ENCODE measurements around the gene LILRB3. TPM values are rescaled to one million over a fixed set of nuclear protein-coding genes. Genes with fewer than 3 reads are reported as not detected.
"Not testable (repeated sequence)": the region's sequence is repeated elsewhere in the genome, so short reads cannot be mapped to it uniquely, and the experiment has no call there.

The LILRB3 gene
- total RNA-seq, result under 1 TPM in 1 of 2 donors, not detected in 1; 0.37 TPM

- not testable (repeated sequence) for DNase-seq (ENCODE audit: low spot score in 2 of 2); H3K36me3 Mint-ChIP-seq; H3K9me3 Mint-ChIP-seq
- ATAC-seq, result peak in 1 of 2 donors; percentile 10
- peak within 1 kb of the TSS in 1 of 2 donors; percentile 63 for H3K27ac Mint-ChIP-seq
Measured at GRCh38 chr19:54222474-54223276, at the start of gene LILRB3. TSS of gene LILRB3 (minus strand) at chr19:54223007. CDS start at chr19:54222976, 31 bp downstream.

GRCh38 chr19:54272181-54272580, 49.4 kb upstream of the LILRB3 start:
- H3K9me3 Mint-ChIP-seq; H3K27ac Mint-ChIP-seq; ATAC-seq; H3K36me3 Mint-ChIP-seq; DNase-seq (ENCODE audit: low spot score in 2 of 2): not testable (repeated sequence)

GRCh38 chr19:54271587-54271986, 48.8 kb upstream of the LILRB3 start:
- ATAC-seq; DNase-seq (ENCODE audit: low spot score in 2 of 2); H3K9me3 Mint-ChIP-seq; H3K27ac Mint-ChIP-seq; H3K36me3 Mint-ChIP-seq: not testable (repeated sequence)

GRCh38 chr19:54271106-54271505, 48.3 kb upstream of the LILRB3 start:
- Mint-ChIP-seq H3K36me3 (no peaks in the 10 kb centered on the region), H3K27ac (no peak overlapping the region), H3K9me3 (no peaks in the 10 kb centered on the region)
- DNase-seq (ENCODE audit: low spot score in 2 of 2), result no peak
- ATAC-seq, result no peak

- Mint-ChIP-seq H3K36me3 (no peaks in the 10 kb centered on the region), H3K27ac (no peak overlapping the region), H3K9me3 (no peaks in the 10 kb centered on the region)
- ATAC-seq, result no peak
- DNase-seq (ENCODE audit: low spot score in 2 of 2), result no peak
Measured at GRCh38 chr19:54268936-54269335, 46.1 kb upstream of the LILRB3 start.

- H3K9me3 Mint-ChIP-seq, result no peaks in the 10 kb centered on the region
- DNase-seq (ENCODE audit: low spot score in 2 of 2) (peak in 1 of 2 donors; percentile 74), ATAC-seq (peak; percentile 78 to 79)
- H3K27ac Mint-ChIP-seq, result no peak overlapping the region
- no peaks in the 10 kb centered on the region for H3K36me3 Mint-ChIP-seq
Measured at GRCh38 chr19:54266133-54266532, 43.3 kb upstream of the LILRB3 start.

- Mint-ChIP-seq H3K36me3 (no peaks in the 10 kb centered on the region), H3K9me3 (no peaks in the 10 kb centered on the region), H3K27ac (no peak overlapping the region)
- DNase-seq (ENCODE audit: low spot score in 2 of 2), result no peak
- no peak for ATAC-seq
Measured at GRCh38 chr19:54262470-54262869, 39.7 kb upstream of the LILRB3 start.

- Mint-ChIP-seq H3K27ac (no peak overlapping the region), H3K36me3 (no peaks in the 10 kb centered on the region), H3K9me3 (no peaks in the 10 kb centered on the region)
- no peak for ATAC-seq
- DNase-seq (ENCODE audit: low spot score in 2 of 2), result peak in 1 of 2 donors; percentile 11
Measured at GRCh38 chr19:54262066-54262465, 39.3 kb upstream of the LILRB3 start.

GRCh38 chr19:54257116-54257480, 34.3 kb upstream of the LILRB3 start, which contains the start of gene LILRB5:
TSS of gene LILRB5 (minus strand) at chr19:54257273. CDS start at chr19:54257193, 80 bp downstream.
- DNase-seq (ENCODE audit: low spot score in 2 of 2), result no peak
- no peak for ATAC-seq
- H3K9me3 Mint-ChIP-seq, result no peaks in the 10 kb centered on the region
- no peaks in the 10 kb centered on the region for H3K36me3 Mint-ChIP-seq
- no peak within 1 kb of the TSS for H3K27ac Mint-ChIP-seq

- DNase-seq (ENCODE audit: low spot score in 2 of 2), result no peak
- Mint-ChIP-seq H3K36me3 (no peaks in the 10 kb centered on the region), H3K27ac (no peak overlapping the region), H3K9me3 (no peaks in the 10 kb centered on the region)
- no peak for ATAC-seq
Measured at GRCh38 chr19:54256250-54257115, 33.7 kb upstream of the LILRB3 start.

GRCh38 chr19:54255105-54255775, 32.4 kb upstream of the LILRB3 start:
- DNase-seq (ENCODE audit: low spot score in 2 of 2) (no peak), ATAC-seq (no peak)

GRCh38 chr19:54254195-54254906, 31.5 kb upstream of the LILRB3 start:
- H3K36me3 Mint-ChIP-seq, result no peaks in the 10 kb centered on the region
- H3K9me3 Mint-ChIP-seq, result no peaks in the 10 kb centered on the region
- no peak for DNase-seq (ENCODE audit: low spot score in 2 of 2)
- no peak for ATAC-seq
- no peak overlapping the region for H3K27ac Mint-ChIP-seq

More at GRCh38 chr19:54255105-54255775, 32.4 kb upstream of the LILRB3 start:
- Mint-ChIP-seq H3K27ac (no peak overlapping the region), H3K9me3 (no peaks in the 10 kb centered on the region), H3K36me3 (no peaks in the 10 kb centered on the region)

- ATAC-seq, result no peak
- no peaks in the 10 kb centered on the region for H3K9me3 Mint-ChIP-seq
- no peak overlapping the region for H3K27ac Mint-ChIP-seq
- no peaks in the 10 kb centered on the region for H3K36me3 Mint-ChIP-seq
- DNase-seq (ENCODE audit: low spot score in 2 of 2), result no peak
Measured at GRCh38 chr19:54253331-54254194, 30.8 kb upstream of the LILRB3 start.

- ATAC-seq, result no peak
- no peak for DNase-seq (ENCODE audit: low spot score in 2 of 2)
- Mint-ChIP-seq H3K36me3 (no peaks in the 10 kb centered on the region), H3K9me3 (no peaks in the 10 kb centered on the region), H3K27ac (no peak overlapping the region)
Measured at GRCh38 chr19:54252845-54253244, 30.0 kb upstream of the LILRB3 start.

- no peak for ATAC-seq
- DNase-seq (ENCODE audit: low spot score in 2 of 2), result no peak
- no peaks in the 10 kb centered on the region for H3K36me3 Mint-ChIP-seq
- H3K9me3 Mint-ChIP-seq, result no peaks in the 10 kb centered on the region
- no peak overlapping the region for H3K27ac Mint-ChIP-seq
Measured at GRCh38 chr19:54252243-54252642, 29.4 kb upstream of the LILRB3 start.
